22Rv1 (cell line): ENCODE results near the gene SULT1A2.
"Not testable (repeated sequence)": the region's sequence is repeated elsewhere in the genome, so short reads cannot be mapped to it uniquely, and the experiment has no call there.

ENCODE experiments used
- H3K27ac ChIP-seq: fragments of 450-650 bp; 2 replicates; pipeline ENCODE4 v1.5.1; 2017
- ZFX ChIP-seq: fragments of 450-650 bp; IDR thresholded peaks from 2 replicates; pipeline ENCODE4 v1.6.1; 2017; ENCODE audit warnings: antibody characterized with exemption, borderline replicate concordance
- TF ChIP-seq, protein P1 (sequence below): fragments of 450-650 bp; IDR thresholded peaks from 2 replicates; pipeline ENCODE4 v1.5.1; 2017; ENCODE audit warnings: mild to moderate bottlenecking

The SULT1A2 gene

DNA sequence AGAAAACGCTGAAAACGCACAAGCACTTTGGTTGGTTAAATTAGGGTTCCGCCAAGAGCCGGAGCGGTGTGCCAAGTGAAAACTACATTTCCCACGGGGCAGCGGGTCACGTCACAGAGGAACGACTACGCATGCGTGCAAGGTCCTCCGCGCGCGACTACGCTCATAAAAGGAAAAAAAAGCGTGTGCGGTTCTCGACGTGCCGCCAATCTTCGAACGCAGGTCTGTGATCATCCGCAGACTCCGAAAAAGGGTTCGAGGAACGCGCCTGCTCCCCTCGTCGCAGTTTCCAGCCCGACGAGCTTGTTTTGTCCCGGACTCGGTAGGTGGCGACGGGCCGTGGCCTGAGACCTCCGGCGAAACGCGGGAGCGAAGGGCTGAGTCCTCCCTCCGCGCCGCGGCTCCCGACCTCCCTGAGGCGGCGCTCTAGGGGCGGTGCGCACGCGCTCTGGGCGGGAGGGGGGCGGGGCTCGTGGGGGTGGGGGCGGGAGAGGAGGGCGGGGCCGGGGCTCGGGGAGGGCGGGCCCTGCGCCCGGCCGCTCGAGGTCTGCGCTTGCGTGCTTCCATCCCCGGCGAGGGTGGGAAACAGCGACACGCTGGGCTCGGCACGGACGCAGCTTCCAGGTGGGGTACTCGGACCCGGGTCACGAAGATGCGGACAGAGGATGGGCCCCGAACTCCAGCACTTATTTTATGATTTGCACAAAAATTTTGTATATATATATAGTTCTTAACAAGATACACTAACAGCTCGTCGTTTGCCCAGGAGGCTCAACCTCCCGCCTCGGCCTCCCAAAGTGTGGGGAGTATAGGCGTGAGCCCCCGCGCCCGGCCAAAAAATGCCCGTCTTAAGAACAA lies 42.8 kb downstream of the SULT1A2 start, which contains the start of gene SGF29:
Gene SGF29, plus strand, starts transcription at position 145 of the 858 bp plus-strand sequence. CDS start 27,150 bp downstream, outside the sequence.
- H3K27ac ChIP-seq, result peak within 1 kb of the TSS; percentile 89
- no peak for TF ChIP-seq ZFX
- TF ChIP-seq, protein P1, sequence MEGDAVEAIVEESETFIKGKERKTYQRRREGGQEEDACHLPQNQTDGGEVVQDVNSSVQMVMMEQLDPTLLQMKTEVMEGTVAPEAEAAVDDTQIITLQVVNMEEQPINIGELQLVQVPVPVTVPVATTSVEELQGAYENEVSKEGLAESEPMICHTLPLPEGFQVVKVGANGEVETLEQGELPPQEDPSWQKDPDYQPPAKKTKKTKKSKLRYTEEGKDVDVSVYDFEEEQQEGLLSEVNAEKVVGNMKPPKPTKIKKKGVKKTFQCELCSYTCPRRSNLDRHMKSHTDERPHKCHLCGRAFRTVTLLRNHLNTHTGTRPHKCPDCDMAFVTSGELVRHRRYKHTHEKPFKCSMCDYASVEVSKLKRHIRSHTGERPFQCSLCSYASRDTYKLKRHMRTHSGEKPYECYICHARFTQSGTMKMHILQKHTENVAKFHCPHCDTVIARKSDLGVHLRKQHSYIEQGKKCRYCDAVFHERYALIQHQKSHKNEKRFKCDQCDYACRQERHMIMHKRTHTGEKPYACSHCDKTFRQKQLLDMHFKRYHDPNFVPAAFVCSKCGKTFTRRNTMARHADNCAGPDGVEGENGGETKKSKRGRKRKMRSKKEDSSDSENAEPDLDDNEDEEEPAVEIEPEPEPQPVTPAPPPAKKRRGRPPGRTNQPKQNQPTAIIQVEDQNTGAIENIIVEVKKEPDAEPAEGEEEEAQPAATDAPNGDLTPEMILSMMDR, result peak; percentile 48

DNA sequence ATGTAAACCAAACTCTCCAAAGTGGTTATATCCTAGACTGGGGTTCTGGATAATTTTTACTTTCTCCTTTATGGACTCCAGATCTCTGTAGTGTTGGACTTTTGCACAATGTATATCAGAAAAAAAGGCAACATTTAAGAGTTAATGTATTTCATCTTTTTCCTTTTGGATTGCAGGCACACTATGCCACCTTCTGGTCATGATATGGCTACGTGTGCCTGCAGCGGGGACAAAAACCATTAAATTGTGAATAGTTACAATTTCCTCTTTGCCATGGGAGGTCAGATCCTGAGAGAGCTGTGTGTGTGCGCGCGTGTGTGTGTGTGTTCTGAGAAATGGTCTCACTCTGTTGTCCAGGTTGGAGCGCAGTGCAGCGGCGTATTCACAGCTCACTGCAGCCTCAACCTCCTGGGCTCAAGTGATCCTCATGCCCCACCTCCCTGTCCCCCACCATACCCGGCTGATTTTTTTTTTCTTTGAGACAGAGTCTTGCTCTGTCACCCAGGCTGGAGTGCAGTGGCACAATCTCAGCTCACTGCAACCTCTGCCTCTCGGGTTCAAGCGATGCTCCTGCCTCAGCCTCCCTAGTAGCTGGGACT lies 47.5 kb downstream of the SULT1A2 start:
- TF ChIP-seq, protein P1, result peak; percentile 72
- no peak for TF ChIP-seq ZFX
- H3K27ac ChIP-seq, result no peak overlapping the region

DNA sequence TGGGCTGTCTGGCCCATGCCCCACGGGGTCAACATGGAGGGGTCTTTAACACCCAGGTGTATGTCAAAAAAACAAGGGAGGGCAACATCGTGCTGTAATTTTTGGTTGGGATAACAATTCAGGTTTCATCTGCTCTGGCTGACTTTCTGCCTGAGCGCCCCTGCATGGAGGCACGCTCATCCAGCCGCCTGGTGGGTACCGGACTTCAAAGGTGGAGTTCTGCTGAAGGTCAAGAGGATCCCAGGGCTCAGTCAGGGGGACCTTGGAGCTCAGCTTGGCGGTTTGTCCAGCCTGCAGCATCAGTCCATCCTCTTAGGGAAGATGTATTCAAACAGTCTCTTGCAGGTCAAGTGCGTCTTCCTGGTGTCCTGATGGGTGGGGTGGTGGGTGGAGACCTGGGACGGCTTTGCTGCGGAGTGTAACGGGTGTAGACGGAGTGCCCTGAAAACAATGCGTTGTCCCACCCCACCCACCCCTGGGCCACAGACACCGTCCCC lies 48.5 kb downstream of the SULT1A2 start:
- TF ChIP-seq, protein P1, result no peak
- no peak for TF ChIP-seq ZFX
- no peak overlapping the region for H3K27ac ChIP-seq

DNA sequence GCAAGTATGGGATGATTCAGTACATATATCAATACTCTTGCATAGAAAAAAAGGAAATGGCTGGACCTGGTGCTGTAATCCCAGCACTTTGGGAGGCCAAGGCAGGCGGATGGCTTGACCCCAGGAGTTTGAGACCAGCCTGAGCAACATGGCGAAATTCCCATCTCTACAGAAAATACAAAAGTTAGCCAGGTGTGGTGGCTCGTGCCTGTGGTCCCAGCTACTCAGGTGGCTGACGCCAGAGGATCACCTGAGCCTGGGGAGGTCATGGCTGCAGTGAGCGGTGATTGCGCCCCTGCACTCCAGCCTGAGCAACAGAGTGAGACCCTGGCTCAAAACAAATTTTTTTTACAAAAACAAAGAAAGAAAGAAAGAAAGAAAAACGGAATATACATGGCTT lies 50.2 kb downstream of the SULT1A2 start:
- no peak overlapping the region for H3K27ac ChIP-seq
- TF ChIP-seq ZFX, result no peak
- TF ChIP-seq, protein P1, result no peak

DNA sequence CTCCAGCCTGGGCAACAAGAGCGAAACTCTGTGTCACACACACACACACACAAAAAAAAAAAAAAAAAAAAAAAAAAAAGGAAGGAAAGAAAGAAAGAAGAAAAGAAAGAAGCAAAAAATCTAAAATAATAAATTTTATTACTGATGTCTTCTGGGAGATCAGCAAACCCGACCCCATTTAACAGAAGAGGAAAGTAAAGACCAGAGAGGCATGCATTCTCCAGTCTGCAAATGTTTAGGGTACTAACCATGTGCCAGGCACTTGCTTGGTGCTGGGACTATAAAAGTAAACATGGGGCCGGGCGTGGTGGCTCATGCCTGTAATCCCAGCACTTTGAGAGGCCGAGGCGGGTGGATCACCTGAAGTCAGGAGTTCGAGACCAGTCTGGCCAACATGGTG lies 50.9 kb downstream of the SULT1A2 start:
- not testable (repeated sequence) for H3K27ac ChIP-seq

DNA sequence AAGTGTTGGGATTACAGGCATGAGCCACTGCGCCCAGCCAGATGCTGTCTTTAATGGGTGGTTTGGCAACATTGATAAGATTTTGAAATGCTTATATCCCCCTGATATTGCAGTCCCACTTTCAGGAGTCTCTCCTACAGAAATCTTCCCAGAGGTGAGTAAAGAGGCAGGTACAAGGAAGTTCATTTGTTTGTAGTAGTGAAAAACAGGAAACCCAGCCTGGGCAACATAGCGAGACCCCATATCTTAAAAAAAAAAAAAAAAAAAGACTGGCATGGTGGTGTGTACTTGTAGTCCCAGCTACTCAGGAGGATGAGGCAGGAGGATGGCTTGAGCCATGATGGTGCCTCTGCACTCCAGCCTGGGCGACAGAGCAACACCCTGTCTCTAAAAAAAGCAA lies 51.9 kb downstream of the SULT1A2 start:
- TF ChIP-seq, protein P1, result no peak
- no peak for TF ChIP-seq ZFX
- no peak overlapping the region for H3K27ac ChIP-seq

DNA sequence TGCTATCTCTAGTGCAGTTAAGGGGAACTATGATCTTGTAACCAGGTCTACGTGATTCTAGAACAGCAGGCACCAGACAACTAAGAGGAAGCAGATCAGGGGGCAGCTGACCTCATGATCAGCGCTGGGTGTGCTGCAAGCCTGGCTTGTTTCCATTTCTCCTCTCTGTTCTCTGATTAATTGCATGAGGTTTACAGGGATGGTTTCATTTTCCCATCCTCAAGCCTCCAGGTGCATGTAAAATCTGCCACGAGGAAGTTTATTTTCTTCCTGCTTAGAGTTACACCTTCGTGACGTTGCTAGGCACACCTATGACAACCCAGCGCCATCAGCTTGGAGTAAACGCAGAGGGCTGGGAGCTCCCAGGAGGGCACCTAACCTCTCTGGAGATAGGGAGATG lies 53.8 kb downstream of the SULT1A2 start:
- TF ChIP-seq, protein P1, result no peak
- TF ChIP-seq ZFX, result no peak
- H3K27ac ChIP-seq, result no peak overlapping the region
